K562 (cell line): ENCODE data around the gene PRL. TPM values are rescaled to one million over a fixed set of nuclear protein-coding genes. Genes with fewer than 3 reads are reported as not detected.

ENCODE experiments used
- ATAC-seq: fragments of 200-7000 bp; cut with Tn5 transposase; 3 replicates; pipeline ENCODE4 v1.9.1; 2020; ENCODE audit warnings: moderate library complexity
- BruUV-seq: library from RNA; stranded (reverse); fragments of 400-500 nt; replicated peaks from 2 replicates; lab custom pipeline; 2021; lab: Mats Ljungman, UMichigan
- CTCF ChIA-PET: fragments of 300-600 bp; formaldehyde crosslinking; extraction: SDS; loops from one replicate; lab custom pipeline; 2021; ENCODE audit warnings: low intra/inter-chr PET ratio; lab: Yijun Ruan, JAX
- POLR2A ChIA-PET: fragments of 300-600, 350-650 bp; sonication (Branson Sonifier 250); formaldehyde crosslinking; extraction: SDS; loops from one replicate; lab custom pipeline; 2021; ENCODE audit warnings: antibody characterized with exemption, inconsistent platforms; lab: Yijun Ruan, JAX
- DNase-seq, 4 experiments: peaks; one replicate each; pipeline versions ENCODE4 v3.0.0 to v3.0.0-alpha.2; 2011 to 2018; ENCODE audit warnings: low spot score in 3 of 4, mixed read lengths in 3 of 4; ENCODE audit errors: extremely low read depth in 1 of 4
- FAIRE-seq: peaks from 2 replicates; lab custom pipeline; 2011; peaks lifted over from hg19 to GRCh38; lab: Jason Lieb, UNC
- H2AFZ ChIP-seq: 2 replicates; pipeline ENCODE4 v1.6.0; 2011; ENCODE audit warnings: low read depth, low read length, control low read depth, inconsistent platforms
- H3K27ac ChIP-seq: fragments of 200-600 bp; 3 replicates; pipeline ENCODE4 v1.8.0; 2011; ENCODE audit warnings: low read depth, mild to moderate bottlenecking, control low read depth, inconsistent platforms, low read length, moderate library complexity, mixed read lengths; ENCODE audit errors: extremely low read depth
- H3K27me3 ChIP-seq, 2 experiments: fragments of 300-600 bp in 1 of 2; 2 replicates in 1 of 2; 3 replicates in 1 of 2; pipeline versions ENCODE4 v1.6.0 to v1.8.0; 2011; ENCODE audit warnings: inconsistent platforms in 2 of 2, low read length in 2 of 2, mild to moderate bottlenecking in 1 of 2, mixed read lengths in 1 of 2, moderate library complexity in 1 of 2; ENCODE audit not compliant: control insufficient read depth in 2 of 2, insufficient read depth in 2 of 2
- H3K36me3 ChIP-seq: fragments of 300-600 bp; 3 replicates; pipeline ENCODE4 v1.8.0; 2011; ENCODE audit warnings: mild to moderate bottlenecking, low read length, inconsistent platforms; ENCODE audit not compliant: control insufficient read depth, insufficient read depth
- H3K4me1 ChIP-seq, 2 experiments: fragments of 200-600 bp in 1 of 2; replicated peaks in 1 of 2; 2 replicates in 1 of 2; 3 replicates in 1 of 2; pipeline versions ENCODE4 v1.5.1 to v1.8.0; 2011; ENCODE audit warnings: inconsistent platforms in 2 of 2, low read length in 2 of 2, mild to moderate bottlenecking in 1 of 2, mixed read lengths in 1 of 2, moderate library complexity in 1 of 2; ENCODE audit not compliant: control insufficient read depth in 2 of 2, insufficient read depth in 2 of 2
- H3K4me2 ChIP-seq: 2 replicates; pipeline ENCODE4 v1.6.1; 2011; ENCODE audit warnings: low read length, control low read depth, inconsistent platforms, mixed read lengths; ENCODE audit not compliant: insufficient read depth
- H3K4me3 ChIP-seq: fragments of 200-600 bp; sonication (generic), shearing (Covaris generic); 2 replicates; pipeline ENCODE4 v1.5.1; 2016; ENCODE audit warnings: control low read depth, inconsistent platforms
- H3K79me2 ChIP-seq: fragments of 200-600 bp; 3 replicates; pipeline ENCODE4 v1.8.0; 2011; ENCODE audit warnings: low read length, inconsistent platforms; ENCODE audit not compliant: control insufficient read depth, insufficient read depth
- H3K9ac ChIP-seq, 2 experiments: 2 replicates each; pipeline versions ENCODE4 v1.6.0 to v1.6.1; 2011; ENCODE audit warnings: low read depth in 2 of 2, low read length in 2 of 2, control low read depth in 1 of 2, inconsistent platforms in 1 of 2, mild to moderate bottlenecking in 1 of 2, mixed read lengths in 1 of 2; ENCODE audit not compliant: insufficient read depth in 1 of 2
- H3K9me1 ChIP-seq: one replicate; pipeline ENCODE4 v1.6.0; 2011; ENCODE audit warnings: inconsistent platforms, mild to moderate bottlenecking, low read length, moderate library complexity; ENCODE audit not compliant: control insufficient read depth, insufficient read depth
- H3K9me3 ChIP-seq: replicated peaks from 2 replicates; pipeline ENCODE4 v1.5.1; 2011; ENCODE audit warnings: low read depth, low read length, inconsistent platforms; ENCODE audit not compliant: control insufficient read depth, insufficient read depth
- H4K20me1 ChIP-seq: replicated peaks from 2 replicates; pipeline ENCODE4 v1.6.1; 2011; ENCODE audit warnings: low read length, inconsistent platforms, mixed read lengths; ENCODE audit not compliant: control insufficient read depth, insufficient read depth
- ATF6 ChIP-seq: sonication (generic); formaldehyde crosslinking; IDR thresholded peaks from 2 replicates; pipeline ENCODE4 v1.4.0; 2020; ENCODE audit warnings: mild to moderate bottlenecking, missing genetic modification reagents
- DDX20 ChIP-seq: fragments of 450-650 bp; IDR thresholded peaks from 2 replicates; pipeline ENCODE4 v1.6.1; 2016; ENCODE audit warnings: missing genetic modification characterization, low read depth, mild to moderate bottlenecking, missing compliant biosample characterization, moderate library complexity
- E2F8 ChIP-seq: fragments of 450-650 bp; IDR thresholded peaks from 2 replicates; pipeline ENCODE4 v1.7.1; 2018; ENCODE audit warnings: mild to moderate bottlenecking, low read depth; ENCODE audit not compliant: partially characterized antibody
- MTF1 ChIP-seq: fragments of 250-450 bp; sonication (Bioruptor Pico); IDR thresholded peaks from 2 replicates; pipeline ENCODE4 v1.9.0; 2021; ENCODE audit warnings: moderate library complexity, mild to moderate bottlenecking, inconsistent platforms, borderline replicate concordance
- TGIF2 ChIP-seq: sonication (generic); formaldehyde crosslinking; IDR thresholded peaks from 2 replicates; pipeline ENCODE4 v1.8.1; 2022; ENCODE audit warnings: mild to moderate bottlenecking, missing genetic modification reagents, moderate library complexity
- THRA ChIP-seq: fragments of 450-650 bp; IDR thresholded peaks from 2 replicates; pipeline ENCODE4 v1.6.1; 2017; ENCODE audit warnings: mild to moderate bottlenecking, moderate library complexity
- TRIM25 ChIP-seq: fragments of 450-650 bp; IDR thresholded peaks from 2 replicates; pipeline ENCODE4 v1.7.0; 2016; ENCODE audit warnings: borderline replicate concordance
- ZKSCAN8 ChIP-seq: fragments of 200-800 bp; sonication (Bioruptor generic); IDR thresholded peaks from 2 replicates; pipeline ENCODE4 v1.6.1; 2016; ENCODE audit warnings: missing genetic modification characterization, missing compliant biosample characterization
- ZNF398 ChIP-seq: fragments of 250-450 bp; sonication (Bioruptor Pico); IDR thresholded peaks from 2 replicates; pipeline ENCODE4 v1.8.0; 2021; ENCODE audit warnings: moderate library complexity, mild to moderate bottlenecking, inconsistent platforms
- WGBS: fragments of 100-300 bp; shearing (Covaris generic); methylation state at CpG from one replicate; pipeline ENCODE4 v1.1.6; 2016; ENCODE audit warnings: low coverage, mixed read lengths; ENCODE audit not compliant: insufficient coverage; ENCODE audit errors: missing lambda C conversion rate; 5-methylcytosine and 5-hydroxymethylcytosine counted together
- in situ Hi-C: fragments of 300-500 bp; cut with MboI; formaldehyde crosslinking; loops from 4 replicates; pipeline ENCODE4 v1.15.0; 2018; ENCODE audit warnings: inconsistent platforms, mixed read lengths
- intact Hi-C: fragments of 100-400 bp; cut with micrococcal nuclease; formaldehyde crosslinking; loops from 2 replicates; pipeline ENCODE4 v1.14.2; 2022
- polyA plus RNA-seq, 8 experiments: library from polyadenylated mRNA; depleted of rRNA in 4 of 8; stranded (reverse) in 5 of 8; unstranded in 3 of 8; fragments of >200 nt; fragmentation: Nextera tagmentation in 2 of 8; fragmentation: Illumina TruSeq in 1 of 8; extraction: Ambion mirVana in 2 of 8; extraction: Trizol in 1 of 8; gene quantifications; 2 replicates each; pipeline versions ENCODE4 v1.2.1 to v1.2.3, GENCODE V29; 2011 to 2014; ENCODE audit warnings: inconsistent platforms in 1 of 8, missing spikeins in 1 of 8
- total RNA-seq, 7 experiments: library from RNA; depleted of rRNA in 6 of 7; stranded (reverse); fragments of >200 nt in 6 of 7; fragmentation: Illumina TruSeq in 2 of 7; extraction: Trizol in 2 of 7; gene quantifications; 2 replicates each; pipeline versions ENCODE4 v1.2.1 to v1.2.3, GENCODE V29; 2011 to 2021; ENCODE audit warnings: low replicate concordance in 1 of 7

PRL gene
- total and polyA plus RNA-seq, 9 of the 15 experiments (the other 6 are each of a cell fraction or from before 2014, with no cell fraction given), result not detected

- no peak for TF ChIP-seq ATF6
- no peak for TF ChIP-seq DDX20 (tag)
- no peak for TF ChIP-seq ZKSCAN8
- TF ChIP-seq TGIF2, result no peak
Measured at GRCh38 chr6:22306741-22307466, 10.1 kb upstream of the PRL start (continued).

- in situ Hi-C loops, result no loop called here
- Histone ChIP-seq H3K4me2 (no peak overlapping the region), H3K36me3 (no peaks in the 10 kb centered on the region), H3K27me3 (no peaks in the 10 kb centered on the region), H3K9me3 (no peaks in the 10 kb centered on the region), H4K20me1 (no peaks in the 10 kb centered on the region), H3K4me3 (no peak overlapping the region), H3K4me1 (no peaks in the 10 kb centered on the region), H3K9me1 (no peaks in the 10 kb centered on the region), H3K27ac (no peak overlapping the region), H2AFZ (no peak overlapping the region), H3K79me2 (no peaks in the 10 kb centered on the region), H3K9ac (no peak overlapping the region)
- ChIA-PET CTCF (no interaction called here), POLR2A (no interaction called here)
- ATAC-seq, result no peak
- WGBS, result 0% methylated on average over 1 of the region's 1 CpG
- no peak for FAIRE-seq
- intact Hi-C loops, result no loop called here
- no peak for DNase-seq
- BruUV-seq, result no TSS peak
- TF ChIP-seq THRA (no peak), MTF1 (CRISPR knock-in tag) (no peak), E2F8 (no peak), TRIM25 (no peak), ZNF398 (no peak)
Measured at GRCh38 chr6:22302838-22303237, 6.0 kb upstream of the PRL start.
